GM18870 (cell line): ENCODE data around the gene PXDN.
"Not testable (repeated sequence)": the region's sequence is repeated elsewhere in the genome, so short reads cannot be mapped to it uniquely, and the experiment has no call there.

ENCODE experiments used
- ATAC-seq: cut with Tn5 transposase; IDR thresholded peaks from one replicate; pipeline ENCODE4 v1.9.1; 2021; ENCODE audit warnings: moderate library complexity; ENCODE audit not compliant: unreplicated experiment

Gene PXDN

DNA sequence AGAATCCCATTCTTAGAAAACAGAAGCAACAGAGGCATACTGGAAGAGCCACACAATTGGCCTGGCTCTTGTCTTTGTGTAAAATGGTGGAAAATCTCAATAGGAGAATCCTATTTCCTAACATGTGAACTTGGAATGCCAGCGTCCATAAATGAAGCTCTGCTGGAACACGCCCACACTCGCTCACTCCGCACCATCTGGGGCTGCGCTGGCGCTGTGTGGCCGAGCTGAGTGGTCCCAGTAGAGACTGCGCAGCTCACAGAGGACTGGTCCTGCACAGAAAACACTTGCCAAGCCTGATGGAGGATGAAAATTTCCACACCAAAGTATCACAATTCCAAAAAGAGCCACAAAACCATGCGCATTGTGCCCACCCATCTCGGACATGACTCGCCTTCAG is 56.2 kb downstream of the PXDN start:
- no peak for ATAC-seq

DNA sequence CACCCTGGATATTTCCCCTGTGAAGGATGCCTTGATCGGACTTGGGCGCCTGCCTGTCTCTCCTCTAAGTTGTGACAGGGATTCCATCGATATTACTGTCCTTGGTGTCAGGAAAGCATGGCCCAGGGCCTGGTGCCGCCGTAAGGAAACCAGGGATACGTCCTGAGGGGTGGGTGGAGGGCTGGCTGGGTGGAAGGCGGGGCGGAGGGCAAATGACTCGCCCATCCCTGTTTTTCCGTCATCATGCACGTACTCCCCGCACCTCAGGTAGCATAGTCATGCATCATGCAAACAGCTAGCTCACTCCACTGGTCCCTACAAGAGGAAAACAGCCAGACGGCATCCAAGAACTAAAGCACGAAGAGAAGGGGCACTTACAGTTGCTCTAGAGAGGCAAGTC is 57.1 kb downstream of the PXDN start:
- no peak for ATAC-seq

GRCh38 chr2:1686784-1687105 is 57.6 kb downstream of the PXDN start:
- ATAC-seq: no peak

DNA sequence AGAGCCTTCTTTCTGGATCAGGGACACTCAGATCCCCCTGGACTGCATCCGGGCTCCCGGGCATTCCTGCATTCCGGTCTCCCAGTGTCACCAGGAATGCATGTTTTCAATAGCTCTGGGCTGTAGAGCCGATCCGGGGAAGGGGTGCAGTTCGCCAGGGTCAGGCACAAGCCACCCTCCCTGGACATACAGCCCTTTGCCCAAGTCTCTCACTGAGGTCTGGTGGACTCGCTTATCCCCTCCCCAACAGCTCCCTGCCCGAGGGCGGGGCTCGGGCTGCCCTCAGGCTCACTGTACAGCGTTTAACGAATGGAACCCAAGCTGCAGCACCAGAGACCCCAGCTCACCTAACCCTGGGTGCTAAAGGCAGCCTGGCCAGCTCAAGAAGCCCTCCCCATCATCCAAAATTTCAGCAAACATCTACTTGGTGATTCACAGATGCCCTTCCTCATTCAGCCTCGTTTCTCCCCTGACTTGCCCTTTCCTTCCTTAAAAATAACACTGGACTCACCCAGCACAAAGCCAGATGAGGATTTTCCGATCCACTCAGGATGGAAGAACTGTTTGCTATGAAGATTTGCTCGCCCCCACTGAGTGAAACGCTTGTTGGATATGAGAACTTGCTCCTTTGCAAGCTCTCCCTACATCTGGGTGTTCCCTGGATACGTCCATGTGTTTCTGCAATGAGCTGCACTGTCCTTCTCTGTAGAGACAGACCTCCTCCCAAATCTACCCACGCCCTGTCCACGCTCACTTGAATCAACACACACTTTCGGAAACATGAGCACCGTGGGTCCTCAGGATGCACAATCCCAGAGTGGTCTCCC is 58.1 kb downstream of the PXDN start:
- ATAC-seq: no peak

DNA sequence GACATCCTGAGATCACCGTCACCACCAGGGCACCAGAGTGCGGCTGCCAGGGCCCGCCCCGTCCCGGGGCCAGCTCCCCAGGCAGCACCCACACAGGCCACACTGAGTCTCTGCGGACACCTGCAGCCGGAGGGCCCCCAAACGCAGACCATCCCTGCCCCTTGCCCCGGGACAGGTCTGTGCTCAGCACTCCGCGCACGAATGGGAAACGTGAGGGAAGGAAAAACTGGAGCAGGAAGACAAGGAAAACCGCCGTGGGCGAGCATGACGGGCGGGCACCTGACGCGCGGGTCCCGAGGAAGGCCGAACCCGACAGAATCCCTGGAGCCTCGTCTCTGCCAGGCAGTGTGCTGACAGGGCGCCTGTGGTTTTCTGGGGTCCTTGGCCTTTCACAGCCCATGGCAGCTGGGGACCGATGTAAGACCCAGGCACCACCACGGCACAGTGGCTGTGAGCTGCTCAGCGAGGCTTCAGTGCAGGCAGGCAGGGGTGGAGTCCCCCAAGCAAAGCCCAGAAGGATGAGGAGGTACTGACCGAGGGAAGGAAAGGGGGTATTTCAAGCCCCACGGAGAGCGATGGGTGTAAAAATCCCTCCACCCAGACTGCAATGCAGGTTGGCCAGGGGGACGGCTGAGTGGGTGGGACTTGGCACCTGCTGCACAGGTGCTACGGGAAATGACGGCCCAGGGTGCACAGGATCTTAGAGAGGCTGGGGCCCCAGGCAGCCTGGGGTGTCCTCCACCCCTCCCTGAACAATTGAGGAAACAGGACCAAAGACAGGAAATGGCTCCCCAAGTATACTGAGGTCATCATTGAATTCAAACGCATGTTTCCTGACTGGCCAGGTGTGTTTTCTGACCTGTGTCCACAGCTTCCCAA is 59.0 kb downstream of the PXDN start:
- no peak for ATAC-seq

GRCh38 chr2:1683297-1683696 is 61.0 kb downstream of the PXDN start:
- ATAC-seq: no peak

DNA sequence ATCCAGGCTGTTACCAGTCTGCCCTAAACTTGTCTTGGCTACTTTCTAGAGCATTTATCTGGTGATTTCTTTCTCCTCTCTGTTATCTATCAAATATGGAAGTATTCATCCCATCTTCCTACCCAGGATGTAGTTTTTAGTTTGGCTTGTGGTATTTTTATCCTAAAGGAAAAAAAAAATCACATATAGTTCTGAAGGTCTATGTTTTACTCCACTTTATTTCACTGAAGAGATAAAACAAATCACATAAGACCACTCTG is 62.2 kb downstream of the PXDN start:
- no peak for ATAC-seq

- no peak for ATAC-seq
These were observed 62.8 kb downstream of the PXDN start for GRCh38 chr2:1681323-1682180.

- no peak for ATAC-seq
These were observed 63.3 kb downstream of the PXDN start for GRCh38 chr2:1681017-1681318.

- no peak for ATAC-seq
These were observed 63.9 kb downstream of the PXDN start for GRCh38 chr2:1680222-1681016.

GRCh38 chr2:1679488-1680039 is 64.8 kb downstream of the PXDN start:
- not testable (repeated sequence) for ATAC-seq

DNA sequence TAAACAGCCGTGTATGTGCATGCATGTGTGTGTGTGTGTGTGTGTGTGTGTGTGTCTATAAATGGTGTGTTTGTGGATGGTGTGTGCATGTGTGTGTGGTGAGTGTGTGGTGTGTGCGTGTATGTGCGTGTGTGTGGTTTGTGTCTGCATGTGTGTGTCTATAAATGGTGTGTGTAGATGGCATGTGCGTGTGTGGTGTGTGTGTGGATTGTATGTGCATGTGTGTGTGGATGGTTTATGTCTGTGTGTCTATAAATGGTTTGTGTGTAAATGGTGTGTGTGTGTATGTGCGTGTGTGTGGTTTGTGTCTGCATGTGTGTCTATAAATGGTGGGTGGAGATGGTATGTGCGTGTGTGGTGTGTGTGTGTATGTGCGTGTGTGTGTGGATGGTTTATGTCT is 65.2 kb downstream of the PXDN start:
- not testable (repeated sequence) for ATAC-seq

DNA sequence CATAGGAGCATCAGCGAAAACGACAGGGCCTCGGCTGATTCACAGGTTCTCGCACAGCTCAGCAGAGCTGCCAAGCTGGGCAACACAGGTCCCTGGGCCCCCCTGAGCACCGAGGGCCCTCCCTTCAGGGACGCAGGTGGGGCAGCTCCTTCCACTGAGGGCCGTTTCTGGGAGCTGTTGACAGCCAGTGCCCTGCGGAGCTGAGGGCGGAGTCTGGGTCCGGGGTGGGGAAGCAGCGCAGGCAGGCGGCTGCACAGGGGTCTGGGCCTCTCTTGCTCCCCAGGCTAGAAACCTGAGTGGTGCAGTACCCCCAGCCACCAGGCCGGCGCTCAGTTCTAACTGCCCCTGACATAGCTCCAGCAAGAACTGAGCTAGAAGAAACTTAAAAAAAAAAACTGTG is 65.7 kb downstream of the PXDN start:
- ATAC-seq: no peak

DNA sequence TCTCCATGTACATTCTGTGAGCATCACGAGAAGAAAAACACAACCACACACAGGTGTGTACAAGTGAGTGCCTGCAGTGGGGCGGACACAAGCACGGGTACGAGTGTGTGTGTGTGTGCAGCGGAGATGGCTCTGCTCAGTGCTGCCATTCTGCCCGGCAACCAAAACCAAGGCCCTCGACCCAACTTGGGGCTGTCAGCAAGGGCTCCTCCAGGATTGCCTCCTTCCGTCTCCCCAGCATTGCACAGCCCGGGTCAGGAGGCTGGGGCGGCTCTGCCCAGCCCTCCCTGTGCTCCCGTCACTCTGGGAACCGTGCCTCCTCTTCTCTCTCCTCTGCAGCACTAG is 66.5 kb downstream of the PXDN start:
- no peak for ATAC-seq

- no peak for ATAC-seq
These were observed 67.1 kb downstream of the PXDN start for GRCh38 chr2:1676913-1677820.

- no peak for ATAC-seq
These were observed 68.0 kb downstream of the PXDN start for GRCh38 chr2:1676091-1676912.

DNA sequence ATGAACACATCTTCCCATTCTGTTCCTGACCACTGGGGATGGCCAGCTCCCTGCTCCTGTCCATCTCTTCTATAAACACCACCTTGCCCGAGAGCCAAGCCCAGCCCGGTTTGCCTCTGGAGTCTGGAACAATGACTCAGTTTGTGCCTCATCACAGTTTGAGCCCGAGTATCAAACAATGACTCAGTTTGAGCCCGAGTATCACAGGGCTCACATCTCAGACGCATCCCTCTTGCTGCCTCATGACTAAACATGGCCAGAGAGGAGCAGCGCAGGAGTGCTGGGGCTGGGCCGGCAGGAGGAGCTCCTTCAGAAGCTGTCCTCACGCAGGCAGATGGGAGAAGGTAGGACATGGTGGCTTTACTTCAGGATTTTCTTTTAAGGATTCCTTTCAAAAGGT is 68.7 kb downstream of the PXDN start:
- ATAC-seq: no peak

GRCh38 chr2:1674766-1675397 is 69.4 kb downstream of the PXDN start:
- no peak for ATAC-seq
